NOMO-1 treated with DMSO at 0.1 percent for 48 hours (cell line): ENCODE results near the gene SCUBE1.

ENCODE experiments used
- DNase-seq: peaks from one replicate; lab custom pipeline; 2025; ENCODE audit not compliant: unreplicated experiment; lab: John Stamatoyannopoulos, UW

Gene SCUBE1

DNA sequence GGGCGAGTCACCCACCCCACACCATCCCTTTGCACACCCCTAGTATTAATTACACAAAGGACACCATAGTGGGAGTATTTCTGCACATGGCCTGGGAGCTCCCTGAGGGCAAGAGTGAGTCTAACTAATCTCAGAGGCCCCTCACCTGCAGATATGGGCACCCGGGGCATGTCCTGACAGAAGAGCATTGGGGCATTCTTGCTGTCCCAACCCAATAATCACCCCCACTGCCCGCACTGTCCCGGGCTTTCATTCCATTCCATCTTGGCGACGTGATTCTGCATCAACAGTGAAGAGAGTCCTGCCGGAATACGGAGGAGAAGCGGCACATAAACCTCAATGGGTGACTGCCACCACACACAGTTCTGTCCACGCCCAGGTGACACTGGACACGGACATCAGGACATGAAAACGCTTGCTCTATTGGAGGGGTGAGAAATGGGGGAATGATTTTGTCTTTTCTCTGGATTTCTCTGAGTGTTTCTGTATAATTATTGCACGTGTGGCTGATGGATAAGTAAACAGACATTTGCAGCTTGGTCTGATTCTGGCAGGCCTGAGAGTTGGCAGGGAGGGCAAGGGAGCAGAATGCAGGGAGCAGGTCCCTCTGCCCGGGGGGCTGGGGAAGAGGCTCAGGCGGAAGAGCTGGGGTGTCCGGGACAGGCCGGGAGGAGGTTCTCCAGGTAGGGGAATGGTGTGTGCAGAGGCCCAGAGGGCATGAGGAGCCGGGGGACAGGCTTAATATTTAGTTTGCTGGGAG is 38.2 kb downstream of the SCUBE1 start:
- no peak for DNase-seq

DNA sequence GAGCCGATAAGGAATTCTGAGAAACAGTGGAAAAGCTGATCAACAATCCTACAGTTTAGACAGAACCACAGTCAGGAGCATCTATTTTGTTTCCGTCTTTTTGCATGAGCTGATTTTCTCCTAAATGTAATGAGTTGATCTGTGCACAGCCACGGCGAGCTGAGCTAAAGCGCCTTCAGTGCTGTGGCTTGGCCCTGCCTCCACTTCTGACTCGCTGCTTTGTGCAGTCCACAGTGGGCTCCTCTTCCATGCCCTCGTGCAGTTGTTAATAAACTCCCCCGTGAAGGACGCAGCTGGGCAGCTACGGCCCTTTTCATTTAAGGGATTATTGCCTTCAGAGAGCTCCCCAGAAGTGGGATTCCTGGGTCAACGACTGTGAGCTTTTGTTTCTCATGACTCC is 39.4 kb downstream of the SCUBE1 start:
- no peak for DNase-seq

DNA sequence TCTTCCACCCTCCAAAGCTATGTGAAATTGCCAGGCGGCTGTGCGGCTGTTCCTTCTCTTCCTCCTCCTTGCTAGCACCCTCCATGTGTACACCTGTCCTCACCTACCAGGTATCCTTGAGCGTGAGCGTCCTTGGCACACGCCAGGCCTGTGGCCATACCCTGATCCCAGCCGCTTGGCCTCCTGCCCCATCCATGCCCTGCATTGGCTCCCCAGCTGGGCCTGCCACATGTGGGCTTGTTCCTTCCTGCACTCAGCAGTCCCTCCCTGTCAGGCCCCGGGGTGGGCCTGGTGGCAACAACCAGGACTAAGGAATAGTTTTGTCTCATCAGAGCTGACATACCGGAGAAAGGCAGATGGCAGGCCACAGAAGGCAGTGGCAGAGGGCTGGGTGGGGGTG is 40.0 kb downstream of the SCUBE1 start:
- no peak for DNase-seq

DNA sequence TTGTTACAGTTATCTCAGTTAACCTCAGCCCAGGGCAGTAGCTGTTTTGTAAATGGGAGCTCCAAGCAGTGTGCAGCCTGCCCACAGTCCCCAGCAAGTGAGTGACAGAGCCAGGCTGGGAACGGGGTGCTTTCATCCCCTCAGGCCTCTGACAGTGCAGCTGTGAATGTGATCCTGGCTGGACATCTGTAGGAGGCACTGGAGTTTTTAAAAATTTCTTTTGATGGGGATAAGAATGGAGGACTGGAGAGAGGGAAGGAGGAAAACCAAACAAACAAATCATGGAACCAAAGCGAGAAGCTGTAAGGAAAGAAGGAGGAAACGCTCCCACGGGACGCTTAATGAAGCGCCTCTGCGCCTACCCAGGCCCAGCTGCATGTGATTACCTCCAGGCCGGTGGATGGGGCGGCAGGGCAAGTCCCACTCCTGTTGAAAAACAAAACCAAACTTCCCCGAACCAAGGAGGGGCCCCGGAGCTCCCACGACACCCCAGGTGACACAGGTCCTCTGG is 40.6 kb downstream of the SCUBE1 start:
- DNase-seq: no peak

DNA sequence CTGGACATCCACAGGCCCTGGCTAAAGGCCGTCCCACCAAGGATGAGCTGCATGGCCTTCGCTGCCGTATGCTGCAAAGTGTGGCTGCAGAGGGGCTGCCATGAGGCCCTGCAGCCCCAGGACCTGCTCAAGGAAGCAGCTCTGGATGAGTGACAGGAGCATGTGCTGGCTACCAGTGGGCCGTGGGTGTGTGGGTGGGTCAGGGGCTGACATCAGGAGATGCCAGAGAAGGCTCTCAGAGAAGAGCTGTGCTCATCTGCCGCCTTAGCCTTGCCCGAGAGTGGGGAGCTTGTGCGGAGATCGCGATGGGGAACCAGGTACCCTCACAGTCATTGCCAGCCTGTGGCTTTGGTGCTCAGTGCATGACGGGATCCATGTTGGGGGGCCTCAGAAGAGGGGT is 41.3 kb downstream of the SCUBE1 start:
- DNase-seq: no peak

DNA sequence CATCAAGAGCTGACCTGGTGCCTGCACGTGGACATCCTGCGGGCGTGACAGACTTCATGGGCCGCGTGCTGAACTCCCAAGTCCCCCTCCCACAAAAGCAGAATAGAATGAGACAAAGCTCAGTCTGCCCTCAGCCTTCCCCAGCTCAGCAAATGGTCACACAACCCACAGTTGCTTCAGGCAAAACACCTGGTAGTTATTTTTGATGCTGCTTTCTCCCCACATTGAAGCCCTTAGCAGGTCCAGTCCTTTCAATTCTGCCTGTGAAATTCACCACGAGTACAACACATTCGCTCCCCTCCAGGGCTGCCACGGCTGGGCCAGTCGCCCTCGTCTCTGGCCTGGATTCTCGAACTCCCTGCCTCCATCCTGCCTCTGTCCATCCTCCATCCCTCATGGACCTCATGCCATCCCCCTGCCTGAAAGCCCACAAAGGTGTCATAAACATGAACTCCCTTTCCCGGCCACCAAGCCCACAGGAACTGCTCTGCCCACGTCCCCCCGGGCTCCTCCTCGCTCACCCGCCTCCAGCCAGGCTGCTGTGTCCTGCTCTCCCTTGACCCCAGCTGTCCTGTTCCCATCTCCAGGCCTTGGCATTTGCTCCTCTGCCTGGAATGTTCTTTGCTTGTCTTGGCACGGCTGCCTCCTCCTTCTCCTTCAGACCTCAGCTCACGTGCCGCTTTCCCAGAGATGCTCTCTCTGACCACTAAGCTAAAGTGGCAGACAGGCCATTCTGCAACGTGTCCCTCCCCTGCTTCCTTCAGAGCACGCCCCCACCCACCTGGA is 42.1 kb downstream of the SCUBE1 start:
- DNase-seq: no peak

DNA sequence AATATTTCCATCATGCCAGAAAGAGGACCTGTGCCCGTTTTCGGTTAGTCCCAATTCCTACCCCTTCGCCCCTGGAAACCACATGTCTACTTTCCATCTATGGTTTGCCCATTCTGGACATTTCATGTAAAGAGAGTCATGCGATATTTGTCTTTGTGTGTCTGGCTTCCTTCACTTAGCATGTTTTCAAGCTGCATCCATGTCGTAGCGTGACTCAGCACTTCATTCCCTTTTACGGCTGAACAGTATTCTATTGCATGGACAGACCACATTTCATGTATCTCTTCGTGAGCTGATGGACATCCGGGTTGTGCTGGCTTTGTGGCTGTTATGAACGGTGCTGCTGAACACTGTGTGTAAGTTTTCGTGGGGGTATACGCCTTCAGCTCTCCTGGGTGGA is 43.4 kb downstream of the SCUBE1 start:
- no peak for DNase-seq

DNA sequence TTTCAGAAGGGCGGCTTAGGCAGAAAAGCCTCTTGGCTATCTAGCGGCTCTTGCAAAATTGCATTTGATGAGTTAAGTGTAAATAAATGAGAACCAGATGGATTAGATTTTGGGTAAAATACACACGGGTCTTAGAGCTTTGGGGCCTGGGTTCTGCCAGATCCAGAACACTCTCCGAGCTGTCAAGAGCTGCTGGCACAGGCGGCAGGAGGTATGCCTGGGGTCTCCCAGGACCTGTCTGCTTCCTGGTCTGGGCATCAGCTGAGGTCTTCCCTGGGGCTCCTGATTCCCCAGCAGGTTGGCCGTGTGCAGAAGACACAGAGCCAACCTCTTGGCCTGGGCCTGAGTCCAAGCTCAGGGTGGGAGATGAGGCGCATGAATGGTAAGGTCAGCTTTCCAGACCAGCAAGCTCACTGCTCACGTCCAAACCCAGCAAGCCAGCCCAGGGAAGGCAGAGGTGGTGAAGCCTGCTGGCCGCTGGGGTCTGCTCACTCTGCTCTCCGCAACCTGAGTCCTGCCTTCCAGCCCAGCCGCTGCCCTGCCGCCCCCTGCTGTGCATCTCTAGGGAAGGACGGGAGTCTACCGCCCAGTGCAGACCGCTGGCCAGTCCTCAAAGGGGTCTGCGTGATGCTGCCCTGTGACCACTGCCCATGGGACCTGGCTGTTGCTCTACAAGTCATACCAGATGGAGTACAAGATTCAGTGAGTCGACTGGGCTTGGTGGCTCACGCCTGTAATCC is 44.9 kb downstream of the SCUBE1 start:
- no peak for DNase-seq

DNA sequence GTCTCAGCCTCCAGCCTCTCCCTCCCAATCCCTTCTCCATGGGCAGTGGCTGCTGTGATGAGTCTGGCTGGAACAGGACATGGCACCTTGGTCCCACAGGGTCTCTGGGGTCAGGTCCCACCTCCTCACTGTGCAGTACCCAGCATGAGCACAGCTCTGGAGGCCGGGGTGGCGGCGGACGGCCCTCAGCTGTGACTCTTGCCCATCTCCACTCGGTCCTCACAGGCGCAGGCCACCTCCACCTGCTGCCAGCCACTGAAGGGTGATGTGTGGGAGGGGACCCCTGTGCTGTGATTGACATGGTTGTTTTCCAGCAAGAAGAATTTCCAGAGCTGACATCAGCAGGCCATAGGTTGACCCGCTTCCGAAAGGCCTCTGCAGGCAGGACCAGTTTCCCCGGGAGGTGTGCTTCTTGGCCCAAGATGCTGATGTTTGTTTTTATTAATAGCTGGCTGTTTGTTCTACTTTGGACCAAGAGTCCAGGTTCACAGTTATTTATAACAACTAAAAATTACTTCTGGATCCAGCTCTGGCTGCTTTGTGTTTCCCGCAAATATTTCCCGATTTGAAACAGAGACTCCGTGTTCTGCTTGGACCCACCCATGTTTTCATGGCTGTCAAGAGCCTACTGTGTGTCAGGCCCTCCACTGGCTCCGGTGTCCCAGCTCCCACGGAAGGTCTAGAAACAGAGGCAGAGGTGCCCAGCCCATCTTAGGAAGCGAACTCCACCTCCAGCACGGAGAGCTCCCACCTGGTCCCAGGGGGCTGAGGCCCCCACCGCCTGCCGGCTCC is 45.7 kb downstream of the SCUBE1 start:
- DNase-seq: no peak

DNA sequence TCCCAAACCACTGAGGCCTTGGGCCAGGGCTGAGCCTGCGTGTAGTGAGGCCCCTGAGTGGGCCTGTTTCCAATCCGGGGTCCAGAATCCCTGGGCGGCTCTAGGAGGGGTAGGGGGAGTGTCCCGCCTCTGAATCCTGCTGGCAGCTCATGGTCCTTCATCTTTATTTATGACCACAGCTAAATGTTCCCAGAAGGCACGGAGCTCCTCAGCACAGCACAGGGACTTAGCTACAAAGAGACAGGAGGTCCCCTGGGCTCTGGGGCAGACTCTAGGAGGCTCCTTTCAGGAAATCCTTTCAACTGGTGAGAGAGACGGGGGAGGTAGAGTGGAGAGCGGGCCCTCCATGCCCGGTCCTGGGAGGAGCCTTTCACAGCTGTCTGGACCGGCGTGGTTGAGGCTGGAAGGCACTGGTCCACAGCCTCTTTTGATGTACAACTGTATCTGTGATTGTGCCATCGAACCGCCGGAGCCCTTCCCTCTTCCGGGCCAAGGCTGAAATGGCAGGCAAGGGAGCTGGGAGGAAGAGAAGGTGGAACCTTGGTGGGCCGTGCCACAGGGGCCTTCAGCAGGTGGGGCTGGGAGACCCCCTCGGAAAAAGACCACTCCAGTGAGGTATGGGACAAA is 46.8 kb downstream of the SCUBE1 start:
- no peak for DNase-seq

DNA sequence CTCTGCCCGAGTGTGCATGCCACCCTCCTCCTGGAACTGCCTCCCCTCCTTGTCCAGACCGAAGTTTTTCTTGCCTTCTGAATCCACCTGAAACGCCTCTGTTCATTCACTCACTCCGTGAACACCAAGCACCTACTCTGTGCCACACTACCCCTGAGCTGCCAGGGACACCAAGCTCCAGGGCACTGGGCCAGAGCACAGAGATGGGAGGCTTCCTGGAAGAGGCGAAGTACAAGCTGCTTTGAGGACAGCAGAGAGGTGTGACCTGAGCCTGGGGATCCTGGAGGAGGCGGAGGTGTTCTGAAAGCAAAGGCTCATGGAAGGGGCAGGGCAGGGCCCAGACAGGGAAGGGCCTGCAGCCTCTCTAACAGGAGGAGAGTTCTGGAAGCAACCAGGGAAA is 47.5 kb downstream of the SCUBE1 start:
- DNase-seq: no peak

DNA sequence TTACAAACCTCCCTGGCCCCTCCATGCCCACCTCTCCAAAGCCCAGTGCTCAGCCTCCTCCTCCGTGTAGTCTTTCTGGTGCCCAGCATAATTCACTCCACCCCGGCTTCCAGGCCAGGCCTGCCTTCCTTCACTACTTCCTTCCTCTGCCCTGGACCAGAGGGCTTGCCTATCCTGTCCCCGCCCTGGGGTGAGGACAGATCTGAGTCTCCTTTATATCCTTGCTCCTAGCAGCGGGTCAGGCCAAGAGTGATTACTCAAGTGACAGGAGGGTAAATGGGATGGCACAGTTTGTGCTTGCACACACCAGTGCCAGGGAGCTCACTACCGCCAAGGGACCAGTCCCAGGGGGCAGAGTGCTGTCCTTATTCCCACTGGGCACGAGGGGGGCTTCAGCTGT is 48.0 kb downstream of the SCUBE1 start:
- DNase-seq: no peak

DNA sequence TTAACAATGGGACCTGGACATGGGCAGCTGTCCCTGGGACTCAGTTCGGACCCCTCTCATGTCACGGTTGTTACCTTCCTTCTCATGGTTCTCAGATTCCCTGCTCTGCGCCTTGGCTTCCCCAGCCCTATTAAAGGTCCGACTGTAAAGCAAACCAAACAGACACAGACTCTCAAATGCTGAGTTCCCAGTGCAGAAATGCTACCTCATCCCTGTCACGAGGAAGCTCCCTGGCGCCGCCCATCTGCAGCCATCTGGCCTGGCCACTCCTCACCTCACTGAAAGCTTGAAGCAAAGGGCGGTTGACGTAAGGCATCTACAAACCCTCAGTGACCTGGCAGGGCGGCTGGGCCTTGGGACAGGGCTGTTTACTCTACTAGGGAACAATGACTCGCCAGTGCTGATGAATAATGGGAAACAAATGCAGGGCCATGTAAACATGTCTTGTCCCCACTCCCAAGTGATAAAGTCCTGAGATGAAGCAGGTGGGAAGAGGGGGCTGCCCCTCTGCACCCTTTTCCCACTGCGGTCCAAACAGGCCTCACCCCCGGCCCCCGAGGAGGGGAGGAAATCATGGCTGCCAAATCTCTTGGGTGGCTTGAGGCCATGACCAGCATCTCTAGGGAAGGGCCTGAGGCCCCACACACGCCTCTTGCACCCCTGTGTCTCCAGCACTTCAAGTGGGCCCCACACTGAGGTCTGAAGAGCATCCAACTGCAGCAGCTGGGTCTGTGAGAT is 49.3 kb downstream of the SCUBE1 start:
- DNase-seq: no peak

DNA sequence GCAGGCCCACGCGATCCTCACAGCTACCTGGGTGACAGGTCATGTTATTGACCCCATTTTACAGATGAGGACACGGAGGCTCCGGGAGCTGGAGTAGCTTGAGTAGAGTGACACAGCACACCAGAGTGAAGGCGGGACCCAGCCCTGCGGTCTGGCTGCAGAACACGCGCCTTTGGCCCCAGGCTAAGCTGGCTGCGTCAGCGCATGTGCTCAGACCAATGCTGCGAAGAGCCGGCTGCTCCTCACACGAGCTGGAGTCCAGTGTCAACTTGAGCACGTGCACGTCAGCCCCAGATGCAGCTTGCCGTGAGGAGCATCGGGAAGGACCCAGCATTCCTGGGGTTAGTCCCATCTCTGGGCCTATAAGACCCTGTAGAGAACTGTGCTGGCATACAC is 49.9 kb downstream of the SCUBE1 start:
- DNase-seq: no peak

DNA sequence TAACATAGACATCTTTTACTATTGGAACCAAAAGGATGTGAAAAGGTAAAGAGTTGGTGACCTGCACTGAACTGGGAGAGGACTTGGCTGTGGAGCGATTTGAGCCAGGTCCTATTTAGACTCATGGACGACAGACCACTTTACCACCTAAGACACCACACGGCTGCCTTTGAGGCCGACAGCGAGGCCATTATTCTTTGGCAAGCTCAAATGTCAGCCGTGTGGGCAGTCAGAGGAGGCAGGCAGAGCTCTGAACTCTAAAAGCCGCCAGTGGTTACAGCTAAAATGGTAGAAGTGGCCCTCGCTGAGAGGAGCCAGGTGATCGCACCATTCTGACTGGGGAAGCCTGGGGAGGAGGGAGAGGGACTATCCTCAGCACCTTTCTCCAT is 50.5 kb downstream of the SCUBE1 start:
- no peak for DNase-seq

DNA sequence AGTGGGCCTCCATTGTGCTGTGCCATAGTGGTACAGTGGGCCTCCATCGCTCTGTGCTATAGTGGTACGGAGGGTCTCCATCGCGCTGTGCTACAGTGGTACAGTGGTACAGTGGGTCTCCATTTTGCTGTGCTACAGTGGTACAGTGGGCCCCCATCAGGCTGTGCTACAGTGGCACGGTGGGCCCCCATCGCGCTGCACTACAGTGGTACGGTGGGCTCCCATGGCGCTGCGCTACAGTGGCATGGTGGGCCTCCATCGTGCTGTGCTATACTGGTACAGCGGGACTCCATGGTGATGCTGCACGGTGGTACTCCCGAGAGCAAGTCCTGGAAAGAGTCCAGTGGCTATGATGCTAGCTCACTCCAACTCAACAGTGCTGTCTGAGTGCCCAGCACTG is 51.8 kb downstream of the SCUBE1 start:
- DNase-seq: no peak

DNA sequence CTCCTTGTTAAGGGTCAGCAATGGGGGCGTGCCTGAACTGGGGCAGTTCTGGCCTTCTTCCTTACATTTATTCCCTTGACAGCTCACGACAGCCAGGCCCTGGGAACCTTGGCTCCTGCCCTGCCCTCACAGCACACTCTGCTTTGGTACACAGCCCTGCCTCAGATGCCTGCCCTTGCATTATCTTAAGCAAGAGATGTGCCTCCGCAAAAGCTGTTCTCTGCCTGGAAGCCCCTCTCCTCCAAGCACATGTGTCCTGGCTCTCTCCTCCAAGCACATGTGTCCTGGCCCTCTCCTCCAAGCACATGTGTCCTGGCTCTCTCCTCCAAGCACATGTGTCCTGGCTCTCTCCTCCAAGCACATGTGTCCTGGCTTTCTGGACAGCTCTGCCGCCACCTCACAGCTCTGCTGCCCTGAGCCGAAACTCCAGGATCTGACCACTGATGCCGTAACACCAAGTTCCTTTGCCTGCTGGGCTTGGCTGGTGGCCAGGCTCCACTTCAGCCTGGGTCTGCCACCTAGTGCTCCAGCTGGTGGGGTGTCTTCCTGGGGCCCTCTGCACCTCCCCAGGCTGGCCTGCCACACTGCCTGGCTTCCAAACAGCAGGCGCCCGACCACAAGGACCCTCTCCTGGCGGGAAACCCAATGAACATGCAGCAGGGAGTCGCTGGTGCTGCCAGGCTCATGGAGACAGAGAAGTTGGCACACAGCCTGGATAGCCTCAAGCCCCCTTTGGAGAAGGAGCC is 53.0 kb downstream of the SCUBE1 start:
- no peak for DNase-seq

DNA sequence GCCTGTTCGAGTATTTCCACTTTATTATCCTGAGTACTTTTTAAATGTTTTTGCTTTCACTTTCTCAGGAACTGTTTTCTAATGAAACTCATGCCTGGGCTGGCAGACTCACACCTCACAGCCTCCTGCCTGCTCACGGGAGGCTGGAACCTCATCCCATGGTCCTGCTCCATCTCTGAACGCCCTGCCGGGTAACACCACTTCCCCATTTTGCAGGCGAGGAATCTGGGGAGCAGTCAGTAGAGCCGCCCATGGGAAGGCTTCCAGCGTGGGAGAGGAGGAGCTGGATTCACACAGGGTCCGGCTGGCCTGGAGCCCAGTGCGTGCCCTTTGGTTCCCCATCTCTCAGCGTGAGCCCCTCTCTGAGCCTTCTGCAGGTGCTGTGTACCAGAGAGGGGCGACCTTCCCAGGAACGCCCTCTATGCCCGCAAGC is 53.6 kb downstream of the SCUBE1 start:
- DNase-seq: no peak

DNA sequence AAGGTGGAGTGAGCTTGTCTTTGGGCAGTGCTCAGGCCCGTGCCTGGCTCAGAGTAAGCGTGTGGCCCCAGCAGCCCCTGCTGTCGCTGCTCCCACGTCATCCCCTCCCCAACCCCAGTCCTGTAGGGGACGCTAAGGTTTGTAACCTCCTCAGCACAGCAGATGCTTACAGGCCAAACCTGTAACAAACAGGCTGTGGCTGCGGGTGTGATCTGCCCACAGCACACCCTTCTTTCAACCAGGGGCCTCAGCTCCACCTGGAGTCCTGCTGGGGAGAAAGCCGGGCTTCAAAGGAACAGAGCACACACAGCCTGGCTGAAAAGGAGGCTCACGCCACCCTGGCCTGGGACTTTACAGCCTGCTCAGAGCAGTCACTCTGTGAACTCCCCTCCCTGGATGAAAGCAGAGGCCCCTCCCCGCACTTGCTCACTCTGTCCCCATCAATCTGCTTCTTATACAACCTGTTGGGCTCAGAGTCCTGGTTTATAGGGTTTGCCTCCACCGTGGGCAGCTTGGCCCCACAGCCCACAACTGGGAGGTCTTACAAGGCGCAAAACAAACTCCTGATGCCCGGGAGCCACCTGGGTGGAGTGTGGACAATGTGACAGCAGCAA is 54.3 kb downstream of the SCUBE1 start:
- no peak for DNase-seq
